PC-3 (cell line): Measurements from ENCODE around the gene PTPRN2. TPM values are rescaled to one million over a fixed set of nuclear protein-coding genes. Genes with fewer than 3 reads are reported as not detected.
"Not testable (repeated sequence)": the region's sequence is repeated elsewhere in the genome, so short reads cannot be mapped to it uniquely, and the experiment has no call there.

Experiments used
- ATAC-seq: fragments of 200-7000 bp; cut with Tn5 transposase; 2 replicates; pipeline ENCODE4 v1.9.1; 2020; ENCODE audit warnings: mild to moderate bottlenecking, moderate library complexity
- BruUV-seq: library from RNA; stranded (reverse); fragments of 400-500 nt; replicated peaks from 2 replicates; lab custom pipeline; 2021; lab: Mats Ljungman, UMichigan
- CTCF ChIA-PET: fragments of 300-600 bp; sonication (Branson Sonifier 250); formaldehyde crosslinking; loops from one replicate; lab custom pipeline; 2022; ENCODE audit warnings: antibody characterized with exemption; lab: Charles Lee
- POLR2A ChIA-PET: fragments of 300-600 bp; sonication (Branson Sonifier 250); formaldehyde crosslinking; loops from one replicate; lab custom pipeline; 2022; ENCODE audit warnings: antibody characterized with exemption; ENCODE audit not compliant: unreplicated experiment; lab: Charles Lee
- DNase-seq: peaks from one replicate; pipeline ENCODE4 v3.0.0-alpha.2; 2015
- H2AFZ ChIP-seq: fragments of 300-600 bp; sonication (generic); 2 replicates; pipeline ENCODE4 v1.6.0; 2016; ENCODE audit warnings: antibody characterized with exemption, low read length
- H3F3A ChIP-seq: fragments of 300-600 bp; sonication (generic); one replicate; pipeline ENCODE4 v1.6.0; 2017; ENCODE audit warnings: antibody characterized with exemption, low read length, control low read depth, mild to moderate bottlenecking; ENCODE audit not compliant: unreplicated experiment
- H3K27ac ChIP-seq: fragments of 300-600 bp; sonication (generic); 2 replicates; pipeline ENCODE4 v1.5.1; 2016; ENCODE audit warnings: mild to moderate bottlenecking, low read length
- H3K27me3 ChIP-seq: fragments of 300-600 bp; sonication (generic); 2 replicates; pipeline ENCODE4 v1.6.1; 2016; ENCODE audit warnings: low read length, mixed read lengths
- H3K36me3 ChIP-seq: fragments of 300-600 bp; sonication (generic); 2 replicates; pipeline ENCODE4 v1.6.1; 2016; ENCODE audit warnings: low read depth, mixed run types, low read length, mixed read lengths
- H3K4me1 ChIP-seq: fragments of 300-600 bp; sonication (generic); 2 replicates; pipeline ENCODE4 v1.5.1; 2016; ENCODE audit warnings: low read length; ENCODE audit not compliant: insufficient read depth
- H3K4me2 ChIP-seq: fragments of 300-600 bp; sonication (generic); 2 replicates; pipeline ENCODE4 v1.6.0; 2016; ENCODE audit warnings: low read length
- H3K4me3 ChIP-seq: fragments of 300-600 bp; sonication (generic); 2 replicates; pipeline ENCODE4 v1.5.1; 2016; ENCODE audit warnings: mild to moderate bottlenecking, low read length, mixed read lengths
- H3K79me2 ChIP-seq: fragments of 300-600 bp; sonication (generic); 2 replicates; pipeline ENCODE4 v1.6.1; 2017; ENCODE audit warnings: low read length, mixed read lengths
- H3K9ac ChIP-seq: fragments of 300-600 bp; sonication (generic); 2 replicates; pipeline ENCODE4 v1.6.0; 2016; ENCODE audit warnings: mild to moderate bottlenecking, low read length
- H3K9me2 ChIP-seq: fragments of 300-600 bp; sonication (generic); replicated peaks from 2 replicates; pipeline ENCODE4 v1.6.1; 2016; ENCODE audit warnings: mixed run types, low read length, mixed read lengths
- H3K9me3 ChIP-seq: fragments of 300-600 bp; sonication (generic); 2 replicates; pipeline ENCODE4 v1.6.1; 2016; ENCODE audit warnings: low read length, mixed read lengths
- H4K20me1 ChIP-seq: fragments of 300-600 bp; sonication (generic); 2 replicates; pipeline ENCODE4 v1.6.1; 2016; ENCODE audit warnings: low read length, mixed read lengths
- EZH2 ChIP-seq: fragments of 300-600 bp; sonication (generic); IDR thresholded peaks from one replicate; pipeline ENCODE4 v1.6.1; 2017; ENCODE audit warnings: antibody characterized with exemption, mild to moderate bottlenecking, low read length; ENCODE audit not compliant: unreplicated experiment
- EZH2phosphoT487 ChIP-seq: fragments of 300-600 bp; sonication (generic); IDR thresholded peaks from 2 replicates; pipeline ENCODE4 v1.6.1; 2018; ENCODE audit warnings: mild to moderate bottlenecking, antibody characterized with exemption, low read length, borderline replicate concordance
- intact Hi-C: fragments of 100-400 bp; cut with micrococcal nuclease; formaldehyde crosslinking; loops from 2 replicates; pipeline ENCODE4 v1.9.0; 2023
- total RNA-seq: library from RNA; depleted of rRNA; stranded (reverse); fragments of >200 nt; gene quantifications from 2 replicates; pipeline ENCODE4 v1.2.3, GENCODE V29; 2014
- TF ChIP-seq, protein P1 (sequence below): fragments of 300-600 bp; sonication (generic); conservative IDR thresholded peaks from 2 replicates; pipeline ENCODE4 v1.5.1; 2017; ENCODE audit warnings: antibody characterized with exemption, low read depth, mild to moderate bottlenecking, low read length

PTPRN2 gene
- total RNA-seq, 1 experiment from 2014 or later = 3.2 TPM

GRCh38 chr7:158351051-158351450 lies 236.6 kb downstream of the PTPRN2 start:
- CTCF ChIA-PET = no interaction called here
- Histone ChIP-seq H3K4me2 (no peak overlapping the region), H3K79me2 (no peaks in the 10 kb centered on the region), H3K9me2 (no peaks in the 10 kb centered on the region), H4K20me1 (no peaks in the 10 kb centered on the region), H3K27ac (no peak overlapping the region), H3F3A (no peaks in the 10 kb centered on the region), H2AFZ (no peak overlapping the region), H3K9ac (no peak overlapping the region), H3K27me3 (0 out of 2 replicates have a peak, but pooled peaks cover 4% of the 10 kb centered on the region), H3K36me3 (no peaks in the 10 kb centered on the region), H3K4me3 (no peak overlapping the region), H3K4me1 (no peaks in the 10 kb centered on the region), H3K9me3 (no peaks in the 10 kb centered on the region)
- BruUV-seq = no TSS peak
- intact Hi-C loops = loop anchor here (10.0 kb wide), 1 partner anchor 296 kb away; no protein-coding TSS in a partner anchor
- TF ChIP-seq EZH2phosphoT487 = no peak
- no peak for TF ChIP-seq EZH2
- TF ChIP-seq, protein P1, sequence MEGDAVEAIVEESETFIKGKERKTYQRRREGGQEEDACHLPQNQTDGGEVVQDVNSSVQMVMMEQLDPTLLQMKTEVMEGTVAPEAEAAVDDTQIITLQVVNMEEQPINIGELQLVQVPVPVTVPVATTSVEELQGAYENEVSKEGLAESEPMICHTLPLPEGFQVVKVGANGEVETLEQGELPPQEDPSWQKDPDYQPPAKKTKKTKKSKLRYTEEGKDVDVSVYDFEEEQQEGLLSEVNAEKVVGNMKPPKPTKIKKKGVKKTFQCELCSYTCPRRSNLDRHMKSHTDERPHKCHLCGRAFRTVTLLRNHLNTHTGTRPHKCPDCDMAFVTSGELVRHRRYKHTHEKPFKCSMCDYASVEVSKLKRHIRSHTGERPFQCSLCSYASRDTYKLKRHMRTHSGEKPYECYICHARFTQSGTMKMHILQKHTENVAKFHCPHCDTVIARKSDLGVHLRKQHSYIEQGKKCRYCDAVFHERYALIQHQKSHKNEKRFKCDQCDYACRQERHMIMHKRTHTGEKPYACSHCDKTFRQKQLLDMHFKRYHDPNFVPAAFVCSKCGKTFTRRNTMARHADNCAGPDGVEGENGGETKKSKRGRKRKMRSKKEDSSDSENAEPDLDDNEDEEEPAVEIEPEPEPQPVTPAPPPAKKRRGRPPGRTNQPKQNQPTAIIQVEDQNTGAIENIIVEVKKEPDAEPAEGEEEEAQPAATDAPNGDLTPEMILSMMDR = no peak
- no peak for DNase-seq
- POLR2A ChIA-PET = no interaction called here
- ATAC-seq = no peak

DNA sequence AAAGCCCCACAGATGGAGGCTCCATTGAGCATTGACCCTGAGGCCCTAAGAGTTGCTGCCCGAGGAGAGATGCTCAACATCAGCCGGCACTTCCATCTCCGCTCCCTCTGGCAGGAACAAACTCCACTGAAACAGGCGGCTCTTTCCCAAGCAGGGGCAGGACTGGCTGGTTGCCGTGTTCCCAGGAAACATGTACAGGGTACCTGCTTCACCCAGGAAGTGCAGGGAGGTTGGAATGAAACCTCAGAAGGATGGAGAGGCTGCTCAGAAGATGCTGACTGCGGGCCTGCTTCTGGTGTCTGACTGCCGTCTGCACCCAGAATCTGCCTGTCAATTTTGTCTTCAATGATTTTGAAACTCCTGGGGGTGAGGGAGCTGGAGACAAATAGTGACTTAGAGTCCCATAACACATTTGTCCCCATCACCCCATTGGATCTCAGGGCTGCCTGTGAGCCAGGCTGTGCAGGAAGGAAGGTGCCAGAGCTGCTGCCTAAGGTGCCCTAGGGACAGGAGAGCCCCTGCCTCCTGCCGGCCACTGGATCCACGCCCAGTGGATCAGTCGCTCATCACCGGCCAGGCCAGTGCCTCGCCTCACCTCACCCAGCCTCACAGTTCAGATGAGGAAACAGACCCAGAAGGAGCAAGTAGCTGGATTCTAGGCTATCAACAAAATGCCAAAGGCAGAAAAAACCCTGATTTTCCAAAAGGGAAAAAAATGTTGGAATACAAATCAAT lies 237.3 kb downstream of the PTPRN2 start:
- Histone ChIP-seq H3F3A (no peaks in the 10 kb centered on the region), H4K20me1 (no peaks in the 10 kb centered on the region), H3K27me3 (0 out of 2 replicates have a peak, but pooled peaks cover 4% of the 10 kb centered on the region), H3K9me2 (no peaks in the 10 kb centered on the region), H3K9ac (no peak overlapping the region), H3K36me3 (no peaks in the 10 kb centered on the region), H3K9me3 (no peaks in the 10 kb centered on the region), H2AFZ (no peak overlapping the region), H3K4me1 (no peaks in the 10 kb centered on the region), H3K27ac (no peak overlapping the region), H3K79me2 (no peaks in the 10 kb centered on the region), H3K4me2 (no peak overlapping the region), H3K4me3 (no peak overlapping the region)
- ChIA-PET POLR2A (no interaction called here), CTCF (no interaction called here)
- ATAC-seq (no peak), DNase-seq (no peak)
- no TSS peak for BruUV-seq
- intact Hi-C loops = loop anchor here (10.0 kb wide), 1 partner anchor 296 kb away; no protein-coding TSS in a partner anchor
- no peak for TF ChIP-seq EZH2
- TF ChIP-seq EZH2phosphoT487 = no peak
- TF ChIP-seq, protein P1 = no peak

GRCh38 chr7:158348446-158348845 lies 239.2 kb downstream of the PTPRN2 start:
- no peak overlapping the region for H3K4me2 ChIP-seq
- H3K36me3 ChIP-seq = no peaks in the 10 kb centered on the region
- POLR2A ChIA-PET = no interaction called here
- H3K9me3 ChIP-seq = no peaks in the 10 kb centered on the region
- no TSS peak for BruUV-seq
- H3K27ac ChIP-seq = no peak overlapping the region
- intact Hi-C loops = no loop called here
- H3K4me1 ChIP-seq = no peaks in the 10 kb centered on the region
- H3K27me3 ChIP-seq = no peaks in the 10 kb centered on the region
- H3F3A ChIP-seq = no peaks in the 10 kb centered on the region
- ATAC-seq (no peak), DNase-seq (no peak)
- no peak overlapping the region for H3K4me3 ChIP-seq
- H4K20me1 ChIP-seq = no peaks in the 10 kb centered on the region
- TF ChIP-seq, protein P1 = no peak
- TF ChIP-seq EZH2 (no peak), EZH2phosphoT487 (no peak)
- no peak overlapping the region for H2AFZ ChIP-seq
- CTCF ChIA-PET = no interaction called here
- no peak overlapping the region for H3K9ac ChIP-seq
- no peaks in the 10 kb centered on the region for H3K9me2 ChIP-seq
- H3K79me2 ChIP-seq = no peaks in the 10 kb centered on the region

GRCh38 chr7:158348039-158348438 lies 239.6 kb downstream of the PTPRN2 start:
- H2AFZ ChIP-seq, CTCF ChIA-PET, ATAC-seq, H3K27ac ChIP-seq, H3K4me2 ChIP-seq, POLR2A ChIA-PET, intact Hi-C loops, H3K9me2 ChIP-seq, H4K20me1 ChIP-seq, H3K36me3 ChIP-seq, H3K4me3 ChIP-seq, H3K9ac ChIP-seq, H3K9me3 ChIP-seq, DNase-seq, H3K4me1 ChIP-seq, H3K27me3 ChIP-seq, H3K79me2 ChIP-seq, BruUV-seq, H3F3A ChIP-seq: not testable (repeated sequence)
